A673 (cell line): ENCODE measurements around the gene BARX1. TPM values are rescaled to one million over a fixed set of nuclear protein-coding genes. Genes with fewer than 3 reads are reported as not detected.

ENCODE experiments used
- BruUV-seq: library from RNA; stranded (reverse); fragments of 400-500 nt; replicated peaks from 2 replicates; lab custom pipeline; 2021; lab: Mats Ljungman, UMichigan
- CTCF ChIA-PET: fragments of 300-600 bp; sonication (Branson Sonifier 250); formaldehyde crosslinking; loops from one replicate; lab custom pipeline; 2022; ENCODE audit warnings: antibody characterized with exemption; lab: Charles Lee
- POLR2A ChIA-PET: fragments of 300-600 bp; sonication (Branson Sonifier 250); formaldehyde crosslinking; loops from one replicate; lab custom pipeline; 2022; ENCODE audit warnings: antibody characterized with exemption; ENCODE audit not compliant: low non-redundant PET; lab: Charles Lee
- DNase-seq: peaks from one replicate; pipeline ENCODE4 v3.0.0-alpha.2; 2015; ENCODE audit warnings: low spot score
- H3K27ac ChIP-seq: fragments of 200-600 bp; sonication (generic); 2 replicates; pipeline ENCODE4 v1.5.1; 2016; ENCODE audit warnings: mixed run types, low read depth, mild to moderate bottlenecking, mixed read lengths, antibody characterized with exemption, low read length; ENCODE audit not compliant: poor library complexity, severe bottlenecking
- H3K27me3 ChIP-seq: fragments of 200-600 bp; sonication (generic); replicated peaks from 2 replicates; pipeline ENCODE4 v1.6.1; 2017; ENCODE audit warnings: mixed run types, low read depth, mild to moderate bottlenecking, mixed read lengths, antibody characterized with exemption, low read length; ENCODE audit not compliant: insufficient read depth, poor library complexity
- H3K36me3 ChIP-seq: fragments of 200-600 bp; sonication (generic); 2 replicates; pipeline ENCODE4 v1.6.1; 2016; ENCODE audit warnings: mixed run types, mild to moderate bottlenecking, mixed read lengths, antibody characterized with exemption, low read length; ENCODE audit not compliant: insufficient read depth, poor library complexity, severe bottlenecking
- H3K4me1 ChIP-seq: fragments of 200-600 bp; sonication (generic); 2 replicates; pipeline ENCODE4 v1.6.1; 2017; ENCODE audit warnings: mixed run types, mild to moderate bottlenecking, mixed read lengths, antibody characterized with exemption, low read length; ENCODE audit not compliant: insufficient read depth, poor library complexity, severe bottlenecking
- H3K4me3 ChIP-seq: fragments of 200-600 bp; sonication (generic); 2 replicates; pipeline ENCODE4 v1.5.1; 2016; ENCODE audit warnings: low read depth, mixed run types, mild to moderate bottlenecking, mixed read lengths, low read length; ENCODE audit not compliant: poor library complexity, severe bottlenecking
- H3K9me3 ChIP-seq: fragments of 200-600 bp; sonication (generic); 2 replicates; pipeline ENCODE4 v1.6.1; 2016; ENCODE audit warnings: mixed run types, low read depth, mild to moderate bottlenecking, mixed read lengths, antibody characterized with exemption, low read length; ENCODE audit not compliant: poor library complexity, severe bottlenecking
- EZH2 ChIP-seq: fragments of 200-600 bp; sonication (generic); IDR thresholded peaks from 2 replicates; pipeline ENCODE4 v1.6.1; 2017; ENCODE audit warnings: borderline replicate concordance, low read depth, mild to moderate bottlenecking, mixed read lengths, antibody characterized with exemption, low read length; ENCODE audit not compliant: poor library complexity, severe bottlenecking
- intact Hi-C: fragments of 100-400 bp; cut with micrococcal nuclease; formaldehyde crosslinking; loops from one replicate; pipeline ENCODE4 v1.10.0; 2022; ENCODE audit not compliant: unreplicated experiment
- total RNA-seq: library from RNA; stranded (reverse); gene quantifications from 2 replicates; pipeline ENCODE4 v1.2.3, GENCODE V29; 2021
- TF ChIP-seq, protein P1 (sequence below): fragments of 300-800, 200-600 bp; sonication (generic); conservative IDR thresholded peaks from 2 replicates; pipeline ENCODE4 v1.5.1; 2017; ENCODE audit warnings: low read depth, mild to moderate bottlenecking, antibody characterized with exemption, low read length, moderate library complexity, mixed read lengths

BARX1 gene
- total RNA-seq, 1 experiment from 2014 or later: 9.8 TPM

DNA sequence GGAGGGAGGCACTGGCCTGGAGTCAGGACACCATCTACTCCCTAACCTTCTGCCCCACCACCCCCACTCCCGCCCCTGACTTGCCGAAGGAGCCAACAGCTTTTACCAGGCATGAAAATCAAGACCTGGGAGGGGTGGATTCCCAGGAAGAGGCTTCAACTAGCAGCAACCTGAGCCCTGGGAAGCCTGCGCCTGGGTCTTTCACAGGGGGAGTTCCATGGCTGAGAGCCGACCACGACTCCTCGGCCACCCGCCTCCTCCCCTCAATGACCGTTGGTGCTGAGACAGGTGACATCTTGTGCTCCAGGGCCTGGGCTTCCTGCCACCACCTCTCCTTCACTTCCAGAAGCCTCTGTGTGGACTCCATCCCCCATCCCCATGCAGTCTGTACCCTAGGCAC lies 37.1 kb downstream of the BARX1 start:
- intact Hi-C loops: no loop called here
- H3K4me3 ChIP-seq: no peak overlapping the region
- BruUV-seq: no TSS peak
- DNase-seq: no peak
- ChIA-PET POLR2A (no interaction called here), CTCF (no interaction called here)
- H3K9me3 ChIP-seq: no peaks in the 10 kb centered on the region
- no peak overlapping the region for H3K27ac ChIP-seq
- no peaks in the 10 kb centered on the region for H3K27me3 ChIP-seq
- TF ChIP-seq, protein P1, sequence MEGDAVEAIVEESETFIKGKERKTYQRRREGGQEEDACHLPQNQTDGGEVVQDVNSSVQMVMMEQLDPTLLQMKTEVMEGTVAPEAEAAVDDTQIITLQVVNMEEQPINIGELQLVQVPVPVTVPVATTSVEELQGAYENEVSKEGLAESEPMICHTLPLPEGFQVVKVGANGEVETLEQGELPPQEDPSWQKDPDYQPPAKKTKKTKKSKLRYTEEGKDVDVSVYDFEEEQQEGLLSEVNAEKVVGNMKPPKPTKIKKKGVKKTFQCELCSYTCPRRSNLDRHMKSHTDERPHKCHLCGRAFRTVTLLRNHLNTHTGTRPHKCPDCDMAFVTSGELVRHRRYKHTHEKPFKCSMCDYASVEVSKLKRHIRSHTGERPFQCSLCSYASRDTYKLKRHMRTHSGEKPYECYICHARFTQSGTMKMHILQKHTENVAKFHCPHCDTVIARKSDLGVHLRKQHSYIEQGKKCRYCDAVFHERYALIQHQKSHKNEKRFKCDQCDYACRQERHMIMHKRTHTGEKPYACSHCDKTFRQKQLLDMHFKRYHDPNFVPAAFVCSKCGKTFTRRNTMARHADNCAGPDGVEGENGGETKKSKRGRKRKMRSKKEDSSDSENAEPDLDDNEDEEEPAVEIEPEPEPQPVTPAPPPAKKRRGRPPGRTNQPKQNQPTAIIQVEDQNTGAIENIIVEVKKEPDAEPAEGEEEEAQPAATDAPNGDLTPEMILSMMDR: no peak
- TF ChIP-seq EZH2: no peak
- no peaks in the 10 kb centered on the region for H3K4me1 ChIP-seq
- no peaks in the 10 kb centered on the region for H3K36me3 ChIP-seq

DNA sequence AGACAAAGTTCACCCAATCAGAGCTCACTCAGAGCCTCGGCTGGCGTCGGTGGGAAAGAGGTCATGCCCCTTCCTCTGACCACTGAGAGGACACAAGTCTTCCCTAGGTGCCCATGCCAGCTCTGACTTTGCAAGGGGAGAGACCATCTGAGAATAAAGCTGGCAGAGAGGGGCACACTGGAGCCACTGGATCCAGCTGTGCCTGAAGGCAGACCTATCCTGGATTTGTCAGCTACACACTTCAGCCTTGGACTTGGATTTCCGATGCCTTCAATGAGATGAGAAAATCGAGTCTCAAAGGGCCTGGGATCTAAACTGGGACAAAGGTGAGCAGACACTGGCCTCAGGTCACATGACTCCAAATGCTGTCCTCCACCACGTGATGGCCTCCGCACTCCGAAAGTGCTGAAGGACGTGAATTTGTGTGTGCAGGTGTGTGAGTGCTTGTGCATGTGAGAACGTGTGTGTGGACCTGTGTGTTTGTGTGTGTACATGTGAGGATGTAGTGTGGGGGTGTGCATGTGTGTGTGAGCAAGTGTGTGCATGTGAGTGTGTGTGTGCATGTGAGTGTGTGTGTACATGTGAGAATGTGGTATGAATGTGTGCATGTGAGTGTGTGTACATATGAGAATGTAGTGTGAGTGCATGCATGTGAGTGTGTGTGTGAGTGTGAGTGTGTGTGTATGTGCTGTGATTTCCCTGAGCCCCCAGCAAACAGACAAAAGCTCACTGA lies 37.9 kb downstream of the BARX1 start:
- POLR2A ChIA-PET: no interaction called here
- Histone ChIP-seq H3K4me1 (no peaks in the 10 kb centered on the region), H3K4me3 (no peak overlapping the region), H3K36me3 (no peaks in the 10 kb centered on the region), H3K27me3 (no peaks in the 10 kb centered on the region), H3K9me3 (no peaks in the 10 kb centered on the region), H3K27ac (peak overlapping the region; percentile 57)
- no TSS peak for BruUV-seq
- CTCF ChIA-PET: no interaction called here
- no peak for TF ChIP-seq EZH2
- TF ChIP-seq, protein P1: no peak
- intact Hi-C loops: no loop called here
- DNase-seq: no peak

GRCh38 chr9:93916358-93916757 lies 38.8 kb downstream of the BARX1 start:
- Histone ChIP-seq H3K4me3 (no peak overlapping the region), H3K9me3 (no peaks in the 10 kb centered on the region), H3K36me3 (no peaks in the 10 kb centered on the region), H3K27ac (peak overlapping the region; percentile 57), H3K27me3 (no peaks in the 10 kb centered on the region), H3K4me1 (no peaks in the 10 kb centered on the region)
- no peak for DNase-seq
- POLR2A ChIA-PET: no interaction called here
- TF ChIP-seq, protein P1: no peak
- no peak for TF ChIP-seq EZH2
- no TSS peak for BruUV-seq
- intact Hi-C loops: no loop called here
- CTCF ChIA-PET: no interaction called here
